ENCODE measurements around the gene EIF3K. TPM values are rescaled to one million over a fixed set of nuclear protein-coding genes. Genes with fewer than 3 reads are reported as not detected.
"Not testable (repeated sequence)": the region's sequence is repeated elsewhere in the genome, so short reads cannot be mapped to it uniquely, and the experiment has no call there.

The EIF3K gene
- total RNA-seq, 4 donors from 2014 or later, result 392 to 489 (median 414) TPM

DNA sequence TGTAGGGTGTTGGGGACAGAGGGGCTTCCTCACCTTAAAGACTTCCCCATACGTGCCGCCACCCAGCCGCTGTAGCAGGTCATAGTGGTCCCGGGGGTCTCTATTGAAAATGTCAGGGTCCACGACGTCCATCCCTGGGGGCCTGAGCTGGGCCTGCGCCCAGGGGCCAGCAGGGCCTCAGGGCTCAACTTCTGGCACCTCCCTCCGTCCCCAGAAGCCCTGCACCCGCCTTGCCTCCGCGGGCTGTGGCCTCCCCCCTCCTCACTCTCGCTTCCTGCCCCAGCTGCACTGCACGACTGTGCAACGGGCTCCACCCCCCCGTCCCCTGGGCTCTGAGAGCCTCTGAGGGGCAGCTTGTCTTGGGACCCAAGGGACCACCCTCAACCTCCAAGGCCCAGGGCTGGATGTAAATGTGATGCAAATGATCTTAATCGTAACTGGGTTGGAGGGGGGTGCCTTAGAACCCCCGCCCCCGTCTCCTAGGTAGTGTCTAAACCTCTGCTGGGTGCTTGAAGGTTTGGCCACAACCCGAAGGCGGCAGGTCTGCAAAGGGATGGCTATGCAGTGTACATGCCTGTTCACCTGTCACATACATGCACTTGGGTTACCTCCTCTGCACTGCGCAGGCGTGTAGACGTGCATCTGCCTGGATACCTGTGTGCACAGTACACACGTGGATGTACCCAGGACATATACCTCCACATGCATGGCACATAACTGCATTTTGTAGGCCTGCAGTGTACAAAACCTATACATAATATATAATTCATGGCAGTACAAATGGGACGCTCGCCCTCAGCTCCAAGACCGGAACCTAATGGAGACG, 1.0 kb upstream of the EIF3K start, which contains the start of gene MAP4K1:
MAP4K1 (minus strand) TSS at position 190 of the 826 bp plus-strand sequence; CDS start at position 132, 58 bp downstream.
- no CpG with 5 or more reads among the region's 28 CpGs for WGBS, 2 donors (ENCODE audit: low coverage in 1 of 2)
- Histone ChIP-seq H3K27ac (peak within 1 kb of the TSS; percentile 34 to 91 (median 84)), H3K9me3 (no peaks in the 10 kb centered on the region), H3K4me1 (peaks cover 3 to 34% (median 14%) of the 10 kb centered on the region in 3 donors), H3K4me3 (peak within 1 kb of the TSS; percentile 46 to 62), H3K27me3 (no peaks in the 10 kb centered on the region), H3K36me3 (peaks cover 0 to 29% of the 10 kb centered on the region in 2 donors)
- peak; percentile 1 for ATAC-seq
- TF ChIP-seq POLR2AphosphoS5 (IDR thresholded peaks at IDR 0.05) (no peak), POLR2A (IDR thresholded peaks at IDR 0.05) (no peak), EP300 (IDR thresholded peaks at IDR 0.05) (no peak)
- TF ChIP-seq, protein P1, sequence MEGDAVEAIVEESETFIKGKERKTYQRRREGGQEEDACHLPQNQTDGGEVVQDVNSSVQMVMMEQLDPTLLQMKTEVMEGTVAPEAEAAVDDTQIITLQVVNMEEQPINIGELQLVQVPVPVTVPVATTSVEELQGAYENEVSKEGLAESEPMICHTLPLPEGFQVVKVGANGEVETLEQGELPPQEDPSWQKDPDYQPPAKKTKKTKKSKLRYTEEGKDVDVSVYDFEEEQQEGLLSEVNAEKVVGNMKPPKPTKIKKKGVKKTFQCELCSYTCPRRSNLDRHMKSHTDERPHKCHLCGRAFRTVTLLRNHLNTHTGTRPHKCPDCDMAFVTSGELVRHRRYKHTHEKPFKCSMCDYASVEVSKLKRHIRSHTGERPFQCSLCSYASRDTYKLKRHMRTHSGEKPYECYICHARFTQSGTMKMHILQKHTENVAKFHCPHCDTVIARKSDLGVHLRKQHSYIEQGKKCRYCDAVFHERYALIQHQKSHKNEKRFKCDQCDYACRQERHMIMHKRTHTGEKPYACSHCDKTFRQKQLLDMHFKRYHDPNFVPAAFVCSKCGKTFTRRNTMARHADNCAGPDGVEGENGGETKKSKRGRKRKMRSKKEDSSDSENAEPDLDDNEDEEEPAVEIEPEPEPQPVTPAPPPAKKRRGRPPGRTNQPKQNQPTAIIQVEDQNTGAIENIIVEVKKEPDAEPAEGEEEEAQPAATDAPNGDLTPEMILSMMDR (IDR thresholded peaks at IDR 0.05), result no peak

DNA sequence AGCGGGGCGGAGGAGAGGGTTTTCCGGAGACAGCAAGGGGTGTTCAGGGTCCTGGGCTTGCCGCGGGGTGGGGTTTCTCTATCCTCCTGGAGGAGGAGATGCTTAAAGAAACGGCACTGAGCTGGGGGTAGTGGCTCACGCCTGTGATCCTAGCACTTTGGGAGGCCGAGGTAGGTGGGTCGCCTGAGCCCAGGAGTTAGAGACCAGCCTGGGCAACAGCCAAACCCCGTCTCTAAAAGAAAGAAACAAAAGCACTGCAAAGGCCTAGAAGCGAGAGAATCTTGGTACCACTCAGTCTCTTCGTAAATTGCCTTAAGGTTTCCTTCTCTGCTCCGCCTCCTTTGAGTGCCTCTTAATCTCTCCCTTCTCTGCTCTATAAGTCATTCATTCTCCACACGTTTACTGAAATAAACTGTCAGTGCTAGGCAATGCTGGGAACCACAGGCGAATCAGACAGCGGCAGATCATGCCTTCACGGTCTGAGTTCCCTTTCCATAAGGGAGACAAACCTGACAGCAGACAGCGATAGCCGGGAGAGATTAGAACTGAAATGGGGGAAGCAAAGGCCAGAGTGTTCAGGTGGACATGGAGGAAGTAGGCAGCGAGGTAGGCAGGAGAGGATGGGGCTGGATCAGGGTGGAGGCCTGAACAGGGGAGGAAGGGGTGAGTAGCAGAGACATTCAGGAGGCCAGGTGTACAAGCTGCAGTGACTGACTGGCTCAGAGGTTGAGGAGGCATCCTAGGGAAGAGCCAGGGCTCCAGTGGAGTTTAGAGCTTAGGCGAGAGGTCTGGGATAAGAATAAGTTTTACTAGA, 580 bp downstream of the EIF3K start:
- ATAC-seq, result no peak
- peaks cover 0 to 43% of the 10 kb centered on the region in 2 donors for H3K36me3 ChIP-seq
- H3K27ac ChIP-seq, result peak overlapping the region; percentile 81 to 91 (median 84)
- H3K4me3 ChIP-seq, result peak overlapping the region; percentile 62 to 89
- H3K27me3 ChIP-seq, result no peaks in the 10 kb centered on the region
- H3K4me1 ChIP-seq, result peaks cover 3 to 34% (median 14%) of the 10 kb centered on the region in 3 donors
- H3K9me3 ChIP-seq, result no peaks in the 10 kb centered on the region
- 15 to 18% methylated on average over 12 to 19 of the region's 21 CpGs for WGBS, 2 donors (ENCODE audit: low coverage in 1 of 2)
- TF ChIP-seq POLR2A (IDR thresholded peaks at IDR 0.05) (no peak), EP300 (IDR thresholded peaks at IDR 0.05) (no peak), POLR2AphosphoS5 (IDR thresholded peaks at IDR 0.05) (no peak)
- TF ChIP-seq, protein P1 (IDR thresholded peaks at IDR 0.05), result no peak

DNA sequence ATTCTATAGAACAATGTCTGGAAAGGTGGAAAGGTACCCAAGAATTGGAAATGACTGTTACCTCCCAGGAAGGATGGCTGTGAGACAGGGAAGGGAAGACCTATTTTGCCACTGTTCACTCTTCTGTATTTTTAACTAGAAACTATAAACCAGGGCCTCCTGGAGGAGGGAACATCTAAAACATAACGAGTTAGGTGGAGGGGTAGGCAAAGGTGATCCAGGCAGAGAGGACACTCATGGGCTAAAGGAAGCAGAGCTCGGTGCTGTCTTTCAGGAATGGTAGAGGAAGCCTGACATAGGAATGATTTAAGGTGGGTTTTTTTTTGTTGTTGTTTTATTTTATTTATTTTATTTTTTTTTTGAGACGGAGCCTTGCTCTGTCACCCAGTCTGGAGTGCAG, 5.8 kb downstream of the EIF3K start:
- Histone ChIP-seq H3K4me1 (peaks cover 3 to 18% (median 4%) of the 10 kb centered on the region in 3 donors), H3K27ac (no peak overlapping the region), H3K36me3 (peaks cover 0 to 96% of the 10 kb centered on the region in 2 donors), H3K27me3 (no peaks in the 10 kb centered on the region), H3K4me3 (no peak overlapping the region), H3K9me3 (no peaks in the 10 kb centered on the region)
- 58 to 76% methylated on average over 2 to 3 of the region's 3 CpGs for WGBS, 2 donors (ENCODE audit: low coverage in 1 of 2)
- no peak for ATAC-seq
- TF ChIP-seq EP300 (IDR thresholded peaks at IDR 0.05) (no peak), POLR2A (IDR thresholded peaks at IDR 0.05) (no peak)

DNA sequence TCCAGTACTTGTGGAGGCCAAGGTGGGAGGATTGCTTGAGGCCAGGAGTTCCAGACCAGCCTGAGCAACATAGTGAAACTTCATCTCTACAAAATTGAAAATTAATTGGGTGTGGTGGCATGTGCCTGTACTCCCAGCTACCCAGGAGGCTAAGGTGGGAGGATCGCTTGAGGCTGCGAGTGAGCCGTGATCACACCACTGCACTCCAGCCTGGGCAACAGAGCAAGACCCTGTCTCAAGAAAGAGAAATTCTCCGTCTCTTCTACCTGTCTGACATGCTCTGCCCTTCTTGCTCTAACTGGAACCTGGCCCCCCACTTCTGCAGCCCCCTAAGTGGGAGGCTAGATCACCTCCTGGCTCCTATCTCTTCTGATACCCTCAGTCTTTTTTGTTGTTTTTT, 7.4 kb downstream of the EIF3K start:
- Histone ChIP-seq H3K27me3 (no peaks in the 10 kb centered on the region), H3K4me3 (no peak overlapping the region), H3K36me3 (peaks cover 0 to 98% of the 10 kb centered on the region in 2 donors), H3K9me3 (no peaks in the 10 kb centered on the region), H3K27ac (no peak overlapping the region), H3K4me1 (peaks cover 0 to 3% (median 0%) of the 10 kb centered on the region in 3 donors)
- TF ChIP-seq POLR2A (IDR thresholded peaks at IDR 0.05) (no peak), EP300 (IDR thresholded peaks at IDR 0.05) (no peak), POLR2AphosphoS5 (IDR thresholded peaks at IDR 0.05) (no peak)
- TF ChIP-seq, protein P1 (IDR thresholded peaks at IDR 0.05), result no peak
- no peak for ATAC-seq
- 93% methylated on average over 4 of the region's 4 CpGs; no CpG with 5 or more reads in 1 of the 2 donors for WGBS, 2 donors (ENCODE audit: low coverage in 1 of 2)

DNA sequence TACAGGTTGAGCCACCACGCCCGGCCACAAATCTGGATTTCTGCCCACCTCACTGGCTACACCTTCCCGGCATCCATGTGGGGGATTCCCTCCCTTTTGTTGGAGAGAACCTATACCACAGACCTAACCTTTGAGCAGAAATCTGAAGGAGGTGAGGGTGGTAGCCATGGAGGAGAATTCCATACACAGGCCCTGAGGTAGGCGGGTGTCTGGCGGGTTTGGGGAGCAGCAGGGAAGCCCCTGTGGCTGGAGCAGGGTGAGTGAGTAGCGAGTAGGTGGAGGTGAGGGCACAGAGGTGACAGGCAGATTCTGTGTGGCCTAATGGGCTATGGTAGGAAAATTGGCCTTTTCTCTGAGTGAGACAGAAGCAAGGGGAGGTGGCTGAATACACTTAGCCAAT, 10.6 kb downstream of the EIF3K start:
- no peak for ATAC-seq
- TF ChIP-seq POLR2A (IDR thresholded peaks at IDR 0.05), result no peak
- no peaks in the 10 kb centered on the region for H3K27me3 ChIP-seq
- H3K36me3 ChIP-seq, result peaks cover 0 to 93% of the 10 kb centered on the region in 2 donors
- peaks cover 0 to 4% (median 0%) of the 10 kb centered on the region in 3 donors for H3K4me1 ChIP-seq
- H3K9me3 ChIP-seq, result no peaks in the 10 kb centered on the region
- H3K4me3 ChIP-seq, result no peak overlapping the region
- H3K27ac ChIP-seq, result no peak overlapping the region
- 43 to 94% methylated on average over 1 to 2 of the region's 6 CpGs for WGBS, 2 donors (ENCODE audit: low coverage in 1 of 2)

DNA sequence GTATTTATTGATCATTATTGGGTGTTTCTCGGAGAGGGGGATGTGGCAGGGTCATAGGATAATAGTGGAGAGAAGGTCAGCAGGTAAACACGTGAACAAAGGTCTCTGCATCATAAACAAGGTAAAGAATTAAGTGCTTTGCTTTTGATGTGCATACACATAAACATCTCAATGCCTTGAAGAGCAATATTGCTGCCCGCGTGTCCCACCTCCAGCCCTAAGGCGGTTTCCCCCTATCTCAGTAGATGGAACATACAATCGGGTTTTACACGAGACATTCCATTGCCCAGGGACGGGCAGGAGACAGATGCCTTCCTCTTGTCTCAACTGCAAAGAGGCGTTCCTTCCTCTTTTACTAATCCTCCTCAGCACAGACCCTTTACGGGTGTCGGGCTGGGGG, 12.3 kb downstream of the EIF3K start:
- not testable (repeated sequence) for H3K27me3 ChIP-seq, ATAC-seq, H3K27ac ChIP-seq, H3K4me3 ChIP-seq, H3K9me3 ChIP-seq
- 59% methylated on average over 7 to 10 of the region's 11 CpGs for WGBS, 2 donors (ENCODE audit: low coverage in 1 of 2)
- peaks cover 0 to 11% (median 0%) of the 10 kb centered on the region in 3 donors for H3K4me1 ChIP-seq
- peaks cover 0 to 92% of the 10 kb centered on the region in 2 donors for H3K36me3 ChIP-seq

DNA sequence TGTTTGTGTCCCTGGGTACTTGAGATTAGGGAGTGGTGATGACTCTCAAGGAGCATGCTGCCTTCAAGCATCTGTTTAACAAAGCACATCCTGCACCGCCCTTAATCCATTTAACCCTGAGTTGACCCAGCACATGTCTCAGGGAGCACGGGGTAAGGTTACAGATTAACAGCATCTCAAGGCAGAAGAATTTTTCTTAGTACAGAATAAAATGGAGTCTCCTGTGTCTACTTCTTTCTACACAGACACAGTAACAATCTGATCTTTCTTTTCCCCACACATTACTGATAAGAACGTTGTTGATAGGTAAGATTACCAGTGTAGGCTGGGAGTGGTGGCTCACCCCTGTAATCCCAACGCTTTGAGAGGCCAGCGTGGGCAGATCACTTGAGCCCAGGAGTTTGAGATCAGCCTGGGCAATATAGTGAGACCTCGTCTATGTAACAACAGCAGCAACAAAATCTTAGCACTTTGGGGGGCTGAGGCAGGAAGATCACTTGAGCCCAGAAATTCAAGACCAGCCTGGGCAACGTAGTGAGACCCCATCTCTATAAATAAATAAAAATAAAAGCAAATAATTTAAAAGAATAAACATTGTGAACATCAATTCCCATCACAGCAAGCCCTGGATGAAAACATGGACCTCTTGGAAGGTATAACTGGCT, 13.0 kb downstream of the EIF3K start:
- not testable (repeated sequence) for H3K27me3 ChIP-seq, H3K27ac ChIP-seq, H3K4me3 ChIP-seq, H3K9me3 ChIP-seq, ATAC-seq
- Histone ChIP-seq H3K4me1 (peaks cover 0 to 17% (median 0%) of the 10 kb centered on the region in 3 donors), H3K36me3 (peaks cover 0 to 92% of the 10 kb centered on the region in 2 donors)
- WGBS, 2 donors (ENCODE audit: low coverage in 1 of 2), result 52 to 64% methylated on average over 4 to 6 of the region's 7 CpGs
